IPS-18c (cell line): ENCODE measurements around the gene EZH1.
"Not testable (repeated sequence)": the region's sequence is repeated elsewhere in the genome, so short reads cannot be mapped to it uniquely, and the experiment has no call there.

ENCODE experiments used
- H3K4me3 ChIP-seq: 2 replicates; pipeline ENCODE4 v1.7.0; 2013; ENCODE audit warnings: low read depth, mild to moderate bottlenecking, low read length, moderate library complexity; ENCODE audit not compliant: insufficient read depth
- H3K9me3 ChIP-seq: one replicate; pipeline ENCODE4 v1.6.1; 2013; ENCODE audit warnings: mild to moderate bottlenecking, low read length, moderate library complexity; ENCODE audit not compliant: control insufficient read depth, insufficient read depth

Gene EZH1

DNA sequence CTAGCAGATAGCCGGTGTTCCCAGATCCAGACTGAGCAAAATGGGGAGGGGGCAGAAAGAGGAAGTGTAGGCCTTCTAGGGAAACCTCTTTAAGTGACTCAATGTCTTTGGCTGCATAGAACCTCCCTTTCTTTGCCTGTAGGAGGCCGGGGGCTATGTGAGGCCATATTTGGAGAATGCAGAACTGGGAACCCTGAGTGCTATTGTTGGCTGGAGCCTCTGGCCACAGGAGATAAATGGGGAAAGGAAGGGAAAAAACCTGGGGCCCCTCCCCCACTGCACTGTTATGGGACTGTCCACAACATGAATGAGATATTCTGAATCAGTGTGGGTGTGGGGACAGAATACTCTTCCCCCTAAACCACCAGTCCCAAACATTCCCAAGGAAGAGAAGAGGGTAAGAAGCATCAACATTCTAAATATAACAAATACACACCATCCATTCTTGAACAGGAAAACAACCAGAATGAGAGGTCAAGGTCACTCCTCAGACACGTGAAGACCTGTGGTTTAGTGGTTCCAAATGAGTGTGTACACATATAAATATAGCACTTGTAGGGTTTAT, 30.8 kb upstream of the EZH1 start:
- H3K9me3 ChIP-seq: no peaks in the 10 kb centered on the region
- no peak overlapping the region for H3K4me3 ChIP-seq

DNA sequence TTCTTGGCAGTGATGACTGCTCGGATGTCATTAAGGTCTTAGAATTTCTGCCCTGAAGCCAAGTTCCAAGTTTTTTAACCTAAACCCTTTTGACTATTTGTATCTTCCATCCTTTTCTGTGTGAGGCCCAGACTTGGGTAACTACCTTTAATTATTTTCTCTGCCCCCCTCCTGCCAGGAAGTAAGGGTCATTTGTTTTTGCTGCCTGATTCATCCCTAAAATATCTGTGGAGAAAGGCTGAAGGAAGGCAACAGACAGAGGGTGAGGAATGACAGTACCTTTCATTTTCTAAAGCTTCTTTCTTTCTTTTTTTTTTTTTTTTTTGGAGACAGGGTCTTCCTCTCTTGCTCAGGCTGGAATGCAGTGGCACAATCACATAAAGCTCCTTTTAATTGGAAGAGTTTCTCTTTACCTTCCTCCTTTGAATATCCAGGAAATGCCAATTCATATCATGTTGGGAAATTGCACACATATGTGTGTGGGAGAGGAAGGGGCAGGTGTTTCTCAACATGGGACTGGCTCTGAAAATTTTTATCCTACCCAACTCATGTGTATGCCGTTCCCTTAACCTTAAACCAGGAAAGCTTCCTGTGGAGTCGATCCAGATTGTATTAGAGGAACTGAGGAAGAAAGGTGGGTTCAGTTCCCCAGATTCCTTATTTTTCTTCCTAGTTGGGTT, 29.4 kb upstream of the EZH1 start:
- Histone ChIP-seq H3K9me3 (no peaks in the 10 kb centered on the region), H3K4me3 (peak overlapping the region; percentile 91)

DNA sequence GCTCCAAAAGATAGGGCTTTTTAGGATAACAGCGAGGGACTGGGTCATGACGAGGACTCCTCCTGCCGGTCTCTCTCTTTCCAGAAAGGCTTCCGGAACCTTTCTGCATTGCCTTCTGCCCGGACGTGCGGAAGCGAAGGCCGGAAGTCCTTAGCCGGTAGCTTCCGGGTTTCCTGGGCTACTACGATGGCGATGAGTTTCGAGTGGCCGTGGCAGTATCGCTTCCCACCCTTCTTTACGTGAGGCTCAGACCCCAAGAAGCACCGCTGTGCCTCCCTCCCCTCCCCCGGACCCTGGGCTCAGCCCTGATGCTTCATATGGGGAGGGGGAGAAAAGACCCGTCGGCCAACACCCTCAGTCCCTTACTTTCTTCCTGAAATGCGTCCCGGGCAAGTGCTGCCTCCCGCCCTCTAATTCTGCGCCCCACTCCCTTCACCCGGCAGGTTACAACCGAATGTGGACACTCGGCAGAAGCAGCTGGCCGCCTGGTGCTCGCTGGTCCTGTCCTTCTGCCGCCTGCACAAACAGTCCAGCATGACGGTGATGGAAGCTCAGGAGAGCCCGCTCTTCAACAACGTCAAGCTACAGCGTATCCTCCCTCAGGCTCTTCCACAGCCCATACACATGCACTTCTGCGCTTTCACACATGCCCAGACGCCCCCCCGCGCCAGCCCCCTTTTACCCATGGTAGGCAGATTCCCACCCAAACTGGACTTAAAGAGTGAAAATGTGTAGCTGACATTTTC, 28.6 kb upstream of the EZH1 start, which contains the start of gene VPS25:
VPS25 (plus strand) TSS at position 160 of the 746 bp plus-strand sequence; CDS start at position 187, 27 bp downstream.
- H3K4me3 ChIP-seq: peak within 1 kb of the TSS; percentile 91
- H3K9me3 ChIP-seq: no peaks in the 10 kb centered on the region

DNA sequence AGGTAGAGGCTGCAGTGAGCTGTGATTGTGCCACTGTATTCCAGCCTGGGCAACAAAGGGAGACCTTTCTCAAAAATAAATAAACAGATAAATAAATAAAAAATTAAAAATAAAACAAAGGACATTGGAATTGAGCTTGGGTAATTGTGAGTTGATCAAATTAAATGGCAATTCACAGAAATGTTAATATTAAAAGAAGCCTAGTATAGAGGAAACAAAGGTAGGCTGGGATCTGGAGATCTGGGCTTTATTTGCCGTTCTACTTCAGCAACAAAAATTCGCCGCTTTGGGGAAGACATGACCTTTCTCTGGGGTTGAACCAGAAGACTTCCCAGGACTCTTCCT, 28.1 kb upstream of the EZH1 start:
- peak overlapping the region; percentile 91 for H3K4me3 ChIP-seq
- no peaks in the 10 kb centered on the region for H3K9me3 ChIP-seq

DNA sequence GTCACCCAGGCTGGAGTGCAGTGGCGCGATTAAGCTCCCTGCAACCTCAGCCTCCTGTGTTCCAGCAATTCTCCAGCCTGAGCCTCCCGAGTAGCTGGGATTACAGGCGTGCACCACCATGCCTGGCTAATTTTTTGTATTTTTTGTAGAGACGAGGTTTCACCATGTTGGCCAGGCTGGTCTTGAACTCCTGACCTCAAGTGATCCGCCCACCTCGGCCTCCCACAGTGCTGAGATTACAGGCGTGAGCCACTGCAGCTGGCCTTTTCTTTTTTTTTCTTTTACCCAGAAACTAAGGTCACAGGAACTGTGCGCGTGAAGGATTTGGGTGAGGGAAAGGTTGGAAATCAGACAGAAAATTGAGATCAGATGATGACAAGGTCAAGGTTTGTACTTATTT, 25.1 kb upstream of the EZH1 start:
- H3K4me3 ChIP-seq, H3K9me3 ChIP-seq: not testable (repeated sequence)

DNA sequence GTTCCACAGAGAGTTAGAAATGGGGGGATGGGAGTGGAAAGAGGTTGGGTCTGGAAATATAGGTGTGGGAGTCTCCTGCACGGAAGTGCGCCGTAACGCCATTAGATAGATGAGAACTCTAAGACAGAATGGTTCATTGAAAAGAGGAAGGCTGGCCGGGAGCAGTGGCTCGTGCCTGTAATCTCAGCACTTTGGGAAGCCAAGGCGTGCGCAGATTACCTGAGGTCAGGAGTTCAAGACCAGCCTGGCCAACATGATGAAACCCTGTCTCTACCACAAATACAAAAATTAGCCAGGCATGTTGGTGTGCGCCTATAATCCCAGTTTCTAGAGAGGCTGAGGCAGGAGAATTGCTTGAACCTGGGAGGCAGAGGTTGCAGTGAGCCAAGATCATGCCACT, 23.2 kb upstream of the EZH1 start:
- not testable (repeated sequence) for H3K9me3 ChIP-seq

DNA sequence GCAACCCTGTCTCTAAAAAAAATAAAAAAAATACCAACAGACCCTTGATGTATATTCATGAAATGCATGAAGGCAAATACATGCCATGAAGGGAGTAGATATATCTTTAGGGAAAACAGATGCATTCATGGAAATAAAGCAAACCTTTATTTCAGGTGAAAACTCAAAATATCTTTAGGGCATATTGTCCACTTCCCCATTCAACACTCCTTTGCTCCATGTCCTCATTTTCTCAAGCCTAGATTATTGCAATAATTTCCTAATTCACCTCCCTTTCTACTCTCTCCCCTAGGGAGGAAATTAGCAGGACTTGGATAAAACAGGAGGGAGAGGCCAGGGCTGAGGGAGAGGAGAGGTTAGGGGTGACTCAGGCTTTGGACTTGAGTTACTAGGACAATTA, 22.7 kb upstream of the EZH1 start:
- no peaks in the 10 kb centered on the region for H3K9me3 ChIP-seq
- no peak overlapping the region for H3K4me3 ChIP-seq

More for the DNA sequence above, 23.2 kb upstream of the EZH1 start:
- not testable (repeated sequence) for H3K4me3 ChIP-seq

DNA sequence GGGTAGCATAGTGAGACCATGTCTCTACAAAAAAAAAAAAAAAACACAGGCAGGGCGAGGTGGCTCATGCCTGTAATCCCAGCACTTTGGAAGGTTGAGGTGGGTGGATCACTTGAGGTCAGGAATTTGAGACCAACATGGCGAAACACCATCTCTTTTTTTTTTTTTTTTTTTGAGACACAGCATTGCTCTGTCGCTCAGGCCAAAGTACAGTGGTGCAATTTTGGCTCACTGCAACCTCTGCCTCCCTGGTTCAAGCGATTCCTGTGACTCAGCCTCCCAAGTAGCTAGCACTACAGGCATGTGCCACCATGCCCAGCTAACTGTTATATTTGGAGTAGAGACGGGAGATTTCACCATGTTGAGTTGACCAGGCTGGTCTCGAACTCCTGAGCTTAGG, 21.3 kb upstream of the EZH1 start:
- no peaks in the 10 kb centered on the region for H3K9me3 ChIP-seq
- H3K4me3 ChIP-seq: no peak overlapping the region

DNA sequence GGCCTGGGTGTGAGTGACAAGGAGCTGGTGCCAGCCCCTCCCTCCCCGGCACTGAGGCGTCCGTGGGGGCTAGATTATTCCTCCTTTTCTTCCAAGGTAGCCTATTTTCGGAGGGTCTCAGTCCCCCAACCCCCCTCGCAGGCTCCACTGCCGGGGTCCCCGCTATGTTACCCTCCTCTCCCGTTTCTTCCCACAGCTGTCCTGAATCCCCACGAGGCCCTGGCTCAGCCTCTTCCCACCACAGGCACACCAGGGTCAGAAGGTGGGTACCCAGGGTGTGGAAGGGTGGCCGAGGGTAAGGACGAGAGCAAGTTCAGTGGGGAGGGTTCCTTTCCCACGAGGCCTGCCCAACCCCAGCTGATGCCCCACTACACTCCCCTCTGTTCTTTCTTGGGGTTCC, 16.8 kb upstream of the EZH1 start:
- Histone ChIP-seq H3K4me3 (peak overlapping the region; percentile 72), H3K9me3 (no peaks in the 10 kb centered on the region)

DNA sequence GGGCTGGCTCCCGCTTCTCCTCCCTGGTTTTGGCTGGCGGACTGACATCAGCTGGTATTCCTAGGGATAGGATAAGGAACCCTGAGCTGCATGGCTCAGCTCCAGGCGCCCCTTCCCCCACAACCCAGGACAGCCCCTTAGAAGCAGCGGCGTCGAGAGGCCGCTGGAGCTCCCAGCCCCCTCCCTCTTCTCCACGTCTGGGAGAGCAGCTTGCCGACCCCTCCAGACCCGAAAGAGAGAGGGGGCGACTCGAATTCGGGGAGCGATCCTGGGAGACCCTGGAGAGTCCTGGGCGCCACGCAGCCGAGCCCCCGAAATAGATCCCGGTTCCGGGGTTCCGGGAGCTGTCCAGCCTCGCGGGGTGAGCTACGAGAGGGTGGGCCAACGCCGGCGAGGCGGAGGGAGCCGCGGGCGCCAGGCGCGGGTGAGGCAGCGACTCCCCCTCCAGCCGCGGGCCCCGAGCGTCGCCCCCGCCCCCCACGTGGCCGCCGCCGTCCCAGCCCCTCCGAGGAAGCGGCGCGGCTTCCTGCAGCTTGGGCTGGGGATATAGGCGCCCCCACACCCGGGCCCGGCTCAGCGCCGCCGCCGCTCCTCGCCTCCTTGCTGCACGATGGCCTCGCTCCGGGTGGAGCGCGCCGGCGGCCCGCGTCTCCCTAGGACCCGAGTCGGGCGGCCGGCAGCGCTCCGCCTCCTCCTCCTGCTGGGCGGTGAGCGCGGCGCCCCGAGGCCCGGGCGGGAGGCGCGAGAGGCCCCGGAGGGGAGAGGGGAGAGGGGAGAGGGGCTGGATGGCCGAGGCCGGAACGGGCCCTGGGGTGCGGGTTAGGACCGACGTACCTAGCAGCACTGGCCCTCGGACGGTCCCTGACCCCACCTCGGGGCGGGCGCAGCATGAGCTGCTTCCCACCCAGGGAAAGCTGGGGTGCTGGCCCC, 16.1 kb upstream of the EZH1 start, which contains the start of gene RAMP2:
RAMP2 (plus strand) TSS at position 576 of the 930 bp plus-strand sequence; CDS start at position 611, 35 bp downstream.
- Histone ChIP-seq H3K4me3 (peak within 1 kb of the TSS; percentile 72), H3K9me3 (no peaks in the 10 kb centered on the region)

DNA sequence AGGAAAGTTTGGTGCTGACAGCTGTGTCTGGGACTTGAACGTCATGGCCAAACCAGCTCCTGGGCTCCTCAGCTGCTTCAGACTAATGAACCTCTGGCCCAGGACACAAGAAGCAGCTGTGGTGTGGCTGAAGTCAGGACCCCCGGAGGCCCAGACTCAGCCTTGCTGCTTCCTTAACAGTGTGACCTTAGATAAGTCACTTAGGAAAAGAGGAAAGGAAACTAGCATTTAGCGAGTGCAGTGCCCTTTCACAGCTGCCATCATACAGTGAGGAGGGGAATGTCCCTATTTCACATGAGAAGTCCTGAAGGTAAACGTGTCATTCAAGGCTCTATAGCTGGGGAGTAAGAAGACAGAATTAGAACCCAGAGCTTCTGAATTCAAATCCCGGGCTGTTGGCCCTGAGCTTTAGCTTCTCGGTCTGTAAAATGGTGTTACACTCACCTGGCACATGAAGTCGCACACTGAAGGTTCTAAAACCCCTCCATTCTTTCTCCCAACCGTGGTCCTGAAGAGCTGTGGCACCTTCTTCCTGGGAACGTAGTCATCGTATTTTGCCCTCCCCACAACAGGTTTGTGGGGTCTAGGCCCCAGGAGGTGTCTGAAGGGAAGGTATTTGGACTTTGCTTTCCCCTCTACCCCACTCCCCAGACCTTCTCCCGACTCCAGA, 15.3 kb upstream of the EZH1 start:
- peak overlapping the region; percentile 72 for H3K4me3 ChIP-seq
- no peaks in the 10 kb centered on the region for H3K9me3 ChIP-seq

DNA sequence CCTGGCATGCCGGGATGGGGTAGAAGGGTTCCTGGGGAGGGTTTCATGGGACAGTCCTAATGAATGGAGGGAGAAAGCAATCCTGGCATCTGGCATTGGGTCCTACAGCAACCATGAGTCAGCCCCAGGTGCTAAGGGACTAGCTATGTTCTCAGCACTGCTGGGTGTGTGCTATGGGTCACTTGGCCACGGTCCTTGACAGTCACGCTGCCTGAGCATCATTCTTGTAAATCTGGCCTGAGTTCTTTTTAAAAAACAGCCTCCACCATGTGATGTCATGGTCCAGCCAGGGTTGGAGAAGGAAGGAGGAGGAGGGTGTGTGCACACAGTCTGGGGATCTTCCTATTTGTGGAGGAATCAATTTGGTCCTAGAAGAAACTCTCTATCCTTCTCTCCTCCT, 9.9 kb upstream of the EZH1 start:
- Histone ChIP-seq H3K9me3 (no peaks in the 10 kb centered on the region), H3K4me3 (no peak overlapping the region)

DNA sequence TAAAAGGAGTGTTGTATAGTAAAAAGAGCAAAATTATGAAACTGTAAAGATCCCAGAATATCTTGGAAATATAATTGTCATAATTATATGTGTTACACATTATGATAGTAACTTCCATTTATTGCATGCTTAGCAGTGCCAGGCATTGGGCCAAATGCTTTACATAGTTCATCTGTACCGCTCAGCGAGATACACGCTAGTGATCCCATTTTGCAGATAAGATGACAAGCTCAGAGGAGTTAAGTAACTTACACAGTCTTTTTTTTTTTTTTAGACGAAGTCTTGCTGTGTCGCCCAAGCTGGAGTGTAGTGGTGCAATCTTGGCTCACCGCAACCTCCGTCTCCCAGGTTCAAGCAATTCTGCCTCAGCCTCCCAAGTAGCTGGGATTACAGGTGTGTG, 6.8 kb upstream of the EZH1 start:
- no peaks in the 10 kb centered on the region for H3K9me3 ChIP-seq

DNA sequence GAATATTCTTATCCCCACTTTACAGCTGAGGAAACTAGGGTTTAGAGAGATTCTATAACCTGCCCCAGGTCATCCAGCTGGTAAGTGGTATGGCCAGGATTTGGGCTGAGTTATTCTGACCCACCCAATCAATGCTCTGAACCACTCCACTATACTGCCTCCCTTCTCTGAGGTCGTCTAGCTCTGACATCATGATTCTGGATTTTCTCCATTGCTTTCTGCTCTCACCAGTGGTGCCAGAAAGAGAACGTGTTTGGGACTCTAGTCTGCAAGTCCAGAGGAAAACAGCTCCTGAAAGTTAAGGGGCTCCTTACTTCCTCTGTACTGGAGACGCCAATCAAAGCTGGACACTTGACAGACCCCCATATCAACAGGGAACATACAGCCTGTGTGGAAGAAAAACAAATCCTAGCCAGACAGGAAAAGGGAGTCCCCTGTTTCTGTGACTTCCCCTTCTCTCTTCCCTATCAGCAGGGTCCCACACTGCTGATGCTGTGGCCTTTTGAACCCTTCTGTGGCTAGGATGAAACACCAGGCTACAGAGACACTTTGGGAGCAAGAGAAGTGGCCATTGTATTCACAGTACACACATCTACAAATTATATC, 6.0 kb upstream of the EZH1 start:
- H3K9me3 ChIP-seq: no peaks in the 10 kb centered on the region
- H3K4me3 ChIP-seq: no peak overlapping the region

More for the DNA sequence above, 6.8 kb upstream of the EZH1 start:
- H3K4me3 ChIP-seq: no peak overlapping the region

DNA sequence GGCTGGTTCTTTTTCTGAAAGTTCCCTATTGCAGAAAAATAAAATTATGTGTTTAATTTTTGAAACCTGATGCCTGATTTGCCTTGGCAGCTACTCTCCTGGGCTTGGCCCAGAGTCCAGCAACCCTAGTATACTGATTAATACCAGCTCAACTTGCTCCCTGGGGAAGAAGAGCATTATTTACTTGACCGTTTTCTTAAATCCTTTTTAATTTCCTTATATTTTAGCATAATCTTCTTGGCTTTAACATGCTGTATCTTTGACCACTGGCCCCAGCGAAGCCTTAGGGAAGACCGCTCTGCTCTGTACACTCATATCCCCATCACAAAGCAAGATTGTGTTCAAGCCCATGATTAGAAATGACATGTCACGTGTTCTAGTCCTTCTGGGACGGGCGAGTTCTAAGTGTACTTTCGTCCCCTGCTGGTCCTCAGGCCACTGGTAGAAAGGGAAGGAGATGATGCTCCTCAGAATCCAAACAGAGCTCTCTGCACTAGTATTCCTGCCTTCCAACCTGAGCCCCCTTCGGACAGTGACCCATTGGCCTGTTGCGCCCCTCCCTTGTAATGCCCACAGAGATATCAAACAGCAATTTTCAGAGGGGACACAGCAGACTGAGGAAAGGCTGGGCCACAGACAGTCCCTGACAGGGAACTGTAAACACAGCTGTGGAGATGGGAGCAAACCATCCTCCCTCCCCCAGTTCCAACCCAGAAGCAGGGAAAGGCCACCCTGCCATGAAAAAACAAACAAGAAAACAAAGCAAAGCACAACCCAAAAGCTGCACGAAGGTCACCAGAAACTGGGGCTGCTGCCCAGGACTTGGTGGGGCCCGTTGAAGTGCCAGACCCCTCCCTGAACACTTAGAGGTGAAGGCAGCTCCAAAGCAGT, 4.3 kb upstream of the EZH1 start:
- H3K9me3 ChIP-seq: no peaks in the 10 kb centered on the region

More for the DNA sequence above, 4.3 kb upstream of the EZH1 start:
- H3K4me3 ChIP-seq: no peak overlapping the region
